H4 (cell line): ENCODE measurements around the gene TM9SF4. TPM values are rescaled to one million over a fixed set of nuclear protein-coding genes. Genes with fewer than 3 reads are reported as not detected.

Experiments used
- DNase-seq: peaks from one replicate; pipeline ENCODE4 v3.0.0-alpha.2; 2015; ENCODE audit warnings: low spot score
- total RNA-seq: library from RNA; depleted of rRNA; stranded (reverse); fragments of >200 nt; shearing (Covaris generic); gene quantifications from 2 replicates; pipeline ENCODE4 v1.2.3, GENCODE V29; 2014; rRNA removed

TM9SF4 gene
- total RNA-seq, 1 experiment from 2014 or later: 39.7 TPM

DNA sequence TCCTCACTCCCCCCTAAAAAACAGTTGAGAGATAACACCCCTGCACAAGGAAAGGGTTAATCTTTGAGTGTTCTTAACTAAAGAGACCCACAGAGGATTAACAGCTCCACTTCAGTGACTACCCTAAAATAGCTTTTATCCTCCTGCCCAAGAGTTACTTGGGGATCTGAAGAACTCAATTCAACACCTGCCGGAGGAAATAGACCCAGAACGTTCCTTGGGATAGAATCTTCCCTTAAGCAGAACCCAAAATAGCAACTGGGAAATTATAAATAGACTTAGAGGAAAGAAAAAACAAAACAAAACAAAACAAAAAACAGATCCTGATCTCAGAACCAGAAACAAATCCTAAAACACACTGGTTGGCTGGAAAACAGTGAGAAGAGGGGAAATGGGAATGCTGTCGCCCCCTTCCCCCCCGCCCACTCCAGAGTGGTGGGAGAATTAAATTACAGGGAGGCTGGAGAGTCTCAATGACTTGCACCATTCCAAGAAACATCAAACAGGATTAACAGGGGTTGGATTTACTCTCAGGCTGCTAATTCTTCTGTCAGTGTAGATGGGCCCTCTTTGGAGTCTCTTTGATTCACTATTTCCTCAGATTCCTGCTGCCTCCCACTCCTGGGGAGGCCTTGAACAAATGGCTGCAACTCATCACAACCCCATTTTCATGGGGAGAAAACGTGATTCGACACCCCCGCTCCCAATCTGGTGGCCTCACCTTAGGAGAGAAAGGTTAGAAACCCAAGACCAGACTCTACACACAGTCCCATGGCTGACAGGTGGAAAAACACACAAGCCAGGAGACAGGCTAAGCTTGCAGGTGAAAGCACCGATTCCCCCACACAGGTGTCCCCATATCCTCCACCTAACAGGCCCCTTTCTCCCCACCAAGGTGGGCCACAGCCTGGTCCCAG lies 96.6 kb downstream of the TM9SF4 start:
- DNase-seq: no peak

- DNase-seq: no peak
Observed at GRCh38 chr20:32206760-32207625, 97.5 kb downstream of the TM9SF4 start.

- peak; percentile 61 for DNase-seq
Observed at GRCh38 chr20:32207626-32208498, 98.3 kb downstream of the TM9SF4 start, which contains the start of the genes PLAGL2 and POFUT1. PLAGL2 (minus strand) TSS chr20:32207743; CDS start chr20:32202178, 5,565 bp downstream. POFUT1 (plus strand) TSS chr20:32207880; CDS start chr20:32207942, 62 bp downstream.

DNA sequence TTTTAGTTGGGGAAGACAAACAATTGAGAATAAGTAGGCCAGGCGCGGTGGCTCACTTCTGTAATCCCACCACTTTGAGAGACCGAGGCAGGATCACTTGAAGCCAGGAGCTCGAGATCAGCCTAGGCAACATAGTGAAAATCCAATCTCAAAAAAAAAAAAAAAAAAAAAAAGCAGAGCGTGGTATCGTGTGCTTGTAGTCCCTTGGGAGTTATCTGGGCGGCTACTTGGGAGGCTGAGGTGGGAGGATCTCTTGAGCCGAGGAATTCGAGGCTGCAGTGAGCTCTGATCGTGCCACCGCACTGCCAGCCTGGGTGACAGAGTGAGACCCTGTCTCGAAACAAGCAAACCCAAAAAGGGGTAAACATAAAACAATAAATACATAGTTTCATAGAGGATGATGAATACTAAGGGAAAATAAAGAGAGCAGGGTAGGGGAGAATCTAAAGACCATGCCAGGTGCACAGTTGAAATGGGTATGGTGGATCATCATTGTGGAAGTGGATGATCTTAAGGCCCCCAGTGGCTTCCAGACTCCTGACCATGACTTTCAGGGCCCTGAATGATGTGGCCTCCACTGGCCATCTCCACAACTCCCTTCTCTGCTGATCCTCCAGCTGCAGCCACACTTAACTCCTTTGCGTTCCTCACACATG lies 99.1 kb downstream of the TM9SF4 start:
- DNase-seq: no peak

DNA sequence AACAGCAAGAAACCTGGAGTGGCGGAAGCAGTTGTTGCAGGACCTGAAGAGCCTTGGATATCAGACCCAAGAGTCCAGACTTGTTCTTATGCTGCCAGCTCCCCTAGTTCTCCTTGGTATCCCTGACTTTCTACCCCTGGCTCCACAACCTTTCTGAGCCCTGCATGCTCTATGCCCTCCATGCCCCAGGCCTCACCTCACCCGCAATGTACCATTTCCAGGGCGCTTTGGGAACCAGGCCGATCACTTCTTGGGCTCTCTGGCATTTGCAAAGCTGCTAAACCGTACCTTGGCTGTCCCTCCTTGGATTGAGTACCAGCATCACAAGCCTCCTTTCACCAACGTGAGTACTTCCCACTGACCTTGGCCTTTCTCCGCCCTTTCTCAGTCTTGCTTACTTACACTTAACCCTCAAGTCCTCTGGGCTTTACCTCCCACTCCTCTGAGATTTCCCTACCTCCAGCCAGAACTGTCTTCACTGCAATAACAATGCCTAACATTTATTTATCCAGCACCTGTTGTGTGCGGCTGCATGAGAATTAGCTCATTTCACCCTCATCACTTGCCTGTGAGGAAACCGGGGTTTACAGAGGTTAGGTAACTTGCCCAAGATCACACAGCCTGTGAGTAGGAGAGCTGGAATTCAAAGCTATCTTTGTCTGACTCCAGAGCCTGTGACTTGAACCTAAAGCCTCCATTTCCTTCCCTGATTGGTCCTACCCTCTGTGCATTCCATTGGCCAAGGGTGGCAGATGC lies 100.5 kb downstream of the TM9SF4 start:
- DNase-seq: no peak

DNA sequence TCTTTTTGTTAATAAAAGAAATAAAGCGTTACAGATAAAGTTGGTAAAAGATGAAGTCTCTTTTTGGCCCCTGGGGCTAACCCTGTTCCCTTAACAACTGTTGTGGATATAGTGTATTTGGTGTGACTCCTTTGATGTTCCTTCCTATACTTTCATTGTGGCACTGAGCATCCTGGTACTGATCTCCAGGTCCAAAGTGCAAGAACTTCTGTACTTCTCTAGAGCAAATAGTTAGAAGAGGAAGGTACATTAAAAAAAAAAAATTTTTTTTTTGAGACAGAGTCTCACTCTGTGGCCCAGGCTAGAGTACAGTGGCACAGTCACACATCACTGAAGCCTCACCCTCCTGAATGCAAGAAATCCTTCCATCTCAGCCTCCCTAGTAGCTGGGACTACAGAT lies 104.4 kb downstream of the TM9SF4 start:
- no peak for DNase-seq

- no peak for DNase-seq
Observed at GRCh38 chr20:32215147-32215546, 105.6 kb downstream of the TM9SF4 start.

DNA sequence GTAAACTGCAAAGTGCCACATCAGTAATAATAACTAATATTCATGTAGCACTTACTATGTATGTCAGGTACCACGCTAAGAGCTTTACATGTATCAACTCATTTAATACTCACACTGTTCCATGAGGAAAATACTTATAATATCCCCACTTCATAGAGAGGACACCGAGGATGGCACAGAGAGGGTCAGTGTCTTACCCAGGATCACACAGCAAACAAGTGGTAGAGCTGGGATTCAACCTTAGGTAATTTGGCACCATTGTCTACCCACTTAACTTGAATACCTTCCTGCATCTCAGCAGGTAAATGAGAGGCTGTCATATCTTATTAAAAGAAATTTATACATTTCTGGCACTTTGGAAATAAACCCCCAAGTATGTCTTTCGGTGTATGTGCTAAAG lies 106.2 kb downstream of the TM9SF4 start:
- no peak for DNase-seq

DNA sequence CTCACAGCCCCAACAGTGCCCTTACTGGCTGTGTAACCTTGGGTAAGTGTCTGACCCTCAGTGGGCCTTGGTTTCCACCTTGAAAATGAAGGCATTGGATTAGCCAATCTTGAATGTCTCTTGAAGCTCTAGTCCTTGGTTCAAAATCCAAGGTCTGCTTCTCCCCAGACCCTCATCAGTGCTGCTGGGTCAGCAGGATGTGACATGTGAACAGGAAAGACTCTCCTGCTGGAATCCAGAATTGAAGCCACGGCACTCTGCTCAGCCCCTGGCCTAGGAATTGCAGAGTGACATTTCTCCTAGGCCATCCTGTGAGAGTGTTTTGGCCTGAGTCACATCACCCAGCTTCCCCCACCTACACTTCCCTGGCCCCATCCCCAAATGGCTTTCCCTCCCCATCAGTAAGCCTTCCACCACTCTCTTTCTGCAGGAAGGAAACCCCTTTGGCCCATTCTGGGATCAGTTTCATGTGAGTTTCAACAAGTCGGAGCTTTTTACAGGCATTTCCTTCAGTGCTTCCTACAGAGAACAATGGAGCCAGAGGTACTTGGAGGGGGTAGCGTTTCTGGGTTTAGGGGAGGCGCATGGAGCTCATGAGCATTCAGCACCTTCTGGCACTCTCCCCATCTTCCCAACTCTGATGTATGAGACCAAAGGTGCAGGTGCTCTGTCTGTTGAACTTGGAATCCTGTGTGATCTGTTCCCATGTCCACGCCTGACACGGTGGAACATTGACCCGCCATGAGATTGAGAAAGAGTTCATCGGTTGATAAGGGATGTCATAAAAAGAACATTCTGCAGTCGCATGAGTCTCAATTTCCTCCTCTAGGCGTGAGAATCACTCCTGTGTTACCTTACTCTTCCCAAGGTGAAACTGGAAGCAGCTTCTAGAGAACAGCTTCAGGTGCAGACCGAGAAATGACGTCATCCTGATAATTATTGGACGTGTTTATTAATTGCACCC lies 106.9 kb downstream of the TM9SF4 start:
- no peak for DNase-seq

Other genes with a start within 250 kb of the TM9SF4 start
- 7.5 and 9.2 TPM in 2 replicates for gene DUSP15, start 239.2 kb upstream of the TM9SF4 start, total RNA-seq
- 0.27 TPM in 1 of 2 replicates, not detected in the other for gene TTLL9, start 239.1 kb upstream of the TM9SF4 start, total RNA-seq
- 4.4 and 6.2 TPM in 2 replicates for gene PDRG1, start 157.7 kb upstream of the TM9SF4 start, total RNA-seq
- not detected in 2 replicates for gene XKR7, start 141.6 kb upstream of the TM9SF4 start, total RNA-seq
- 0.04 TPM in 1 of 2 replicates, not detected in the other for gene CCM2L, start 99.3 kb upstream of the TM9SF4 start, total RNA-seq
- not detected in 2 replicates for gene HCK, start 57.5 kb upstream of the TM9SF4 start, total RNA-seq
- gene PLAGL2, start 98.0 kb downstream of the TM9SF4 start, total RNA-seq: 2.9 and 3.7 TPM in 2 replicates
- 51.5 and 51.6 TPM in 2 replicates for gene POFUT1, start 98.2 kb downstream of the TM9SF4 start, total RNA-seq
- gene KIF3B, start 167.9 kb downstream of the TM9SF4 start, total RNA-seq: 13.0 and 15.0 TPM in 2 replicates
- 13.7 and 17.6 TPM in 2 replicates for gene ASXL1, start 248.6 kb downstream of the TM9SF4 start, total RNA-seq